Kidney epithelial cell (primary cell): ENCODE measurements around the gene POLR3K. TPM values are rescaled to one million over a fixed set of nuclear protein-coding genes. Genes with fewer than 3 reads are reported as not detected.

Source experiments
- DNase-seq: peaks from one replicate; pipeline ENCODE4 v3.0.0-alpha.2; 2010; ENCODE audit warnings: low read depth
- H3K27me3 ChIP-seq: 2 replicates; pipeline ENCODE4 v1.6.0; 2011; ENCODE audit warnings: low read length; ENCODE audit not compliant: control insufficient read depth, insufficient read depth
- H3K36me3 ChIP-seq: 2 replicates; pipeline ENCODE4 v1.5.1; 2011; ENCODE audit warnings: low read length; ENCODE audit not compliant: control insufficient read depth, insufficient read depth
- H3K4me3 ChIP-seq: 2 replicates; pipeline ENCODE4 v1.5.1; 2011; ENCODE audit warnings: low read depth, mild to moderate bottlenecking, control low read depth, low read length
- total RNA-seq: library from RNA; depleted of rRNA; stranded (reverse); fragments of >200 nt; gene quantifications from 2 replicates; pipeline ENCODE4 v1.2.3, GENCODE V29; 2015
- TF ChIP-seq, protein P1 (sequence below): IDR thresholded peaks from 2 replicates; pipeline ENCODE4 v1.5.1; 2011; ENCODE audit warnings: mild to moderate bottlenecking, moderate library complexity, low read length, control low read depth, inconsistent platforms; ENCODE audit not compliant: insufficient read depth, poor library complexity, severe bottlenecking

The POLR3K gene
- total RNA-seq, 1 donor from 2014 or later, result 5.5 TPM

DNA sequence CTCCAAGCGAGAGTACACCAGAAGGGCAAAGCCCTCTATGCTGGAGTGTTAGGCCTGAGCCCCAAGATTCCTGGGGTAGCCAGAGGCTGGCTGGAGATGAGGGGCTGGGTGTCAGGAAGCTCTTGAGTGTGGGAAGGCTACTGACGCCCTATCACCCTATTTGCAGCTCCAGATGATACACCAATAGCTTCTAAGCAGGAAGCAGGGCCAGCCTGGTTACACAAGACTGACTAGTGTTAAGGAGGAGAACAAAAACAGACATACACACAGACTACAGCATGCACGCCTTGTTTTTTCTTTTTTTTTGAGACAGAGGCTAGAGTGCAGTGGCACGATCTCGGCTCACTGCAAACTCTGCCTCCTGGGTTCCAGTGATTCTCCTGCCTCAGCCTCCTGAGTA is 15.9 kb downstream of the POLR3K start:
- TF ChIP-seq, protein P1, sequence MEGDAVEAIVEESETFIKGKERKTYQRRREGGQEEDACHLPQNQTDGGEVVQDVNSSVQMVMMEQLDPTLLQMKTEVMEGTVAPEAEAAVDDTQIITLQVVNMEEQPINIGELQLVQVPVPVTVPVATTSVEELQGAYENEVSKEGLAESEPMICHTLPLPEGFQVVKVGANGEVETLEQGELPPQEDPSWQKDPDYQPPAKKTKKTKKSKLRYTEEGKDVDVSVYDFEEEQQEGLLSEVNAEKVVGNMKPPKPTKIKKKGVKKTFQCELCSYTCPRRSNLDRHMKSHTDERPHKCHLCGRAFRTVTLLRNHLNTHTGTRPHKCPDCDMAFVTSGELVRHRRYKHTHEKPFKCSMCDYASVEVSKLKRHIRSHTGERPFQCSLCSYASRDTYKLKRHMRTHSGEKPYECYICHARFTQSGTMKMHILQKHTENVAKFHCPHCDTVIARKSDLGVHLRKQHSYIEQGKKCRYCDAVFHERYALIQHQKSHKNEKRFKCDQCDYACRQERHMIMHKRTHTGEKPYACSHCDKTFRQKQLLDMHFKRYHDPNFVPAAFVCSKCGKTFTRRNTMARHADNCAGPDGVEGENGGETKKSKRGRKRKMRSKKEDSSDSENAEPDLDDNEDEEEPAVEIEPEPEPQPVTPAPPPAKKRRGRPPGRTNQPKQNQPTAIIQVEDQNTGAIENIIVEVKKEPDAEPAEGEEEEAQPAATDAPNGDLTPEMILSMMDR, result no peak
- DNase-seq, result no peak
- Histone ChIP-seq H3K4me3 (no peak overlapping the region), H3K27me3 (no peaks in the 10 kb centered on the region), H3K36me3 (no peaks in the 10 kb centered on the region)

DNA sequence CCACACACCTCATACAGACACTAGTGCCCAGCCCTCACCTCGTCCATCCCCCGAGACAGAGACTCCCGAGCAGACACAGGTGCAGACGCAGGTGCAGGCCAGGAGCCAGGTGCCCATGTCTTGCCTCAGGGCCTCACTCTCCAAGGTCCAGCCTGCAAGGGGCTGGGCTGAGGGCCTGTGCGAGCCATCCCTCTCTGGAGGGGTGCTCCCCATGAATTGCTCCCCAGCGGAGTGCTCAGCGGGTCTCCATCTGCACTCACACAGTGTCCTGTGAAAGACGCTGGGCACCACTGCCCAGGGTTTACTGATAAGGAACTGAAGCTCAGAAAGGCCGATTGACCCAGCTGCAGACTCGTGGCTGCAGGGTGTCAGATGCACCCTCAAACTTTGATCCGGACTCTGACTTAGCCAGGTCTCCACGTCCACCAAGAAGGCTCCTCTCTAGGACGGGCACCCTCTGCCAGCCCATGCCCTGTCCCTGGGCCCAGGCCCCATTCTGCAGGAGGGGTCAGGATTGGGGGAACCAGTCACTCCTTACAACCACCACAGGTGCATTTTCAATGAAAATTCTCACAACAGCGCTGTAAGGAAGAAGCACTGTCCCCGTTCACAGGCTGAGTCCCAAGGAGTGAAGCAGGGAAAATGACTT is 16.9 kb downstream of the POLR3K start:
- no peak overlapping the region for H3K4me3 ChIP-seq
- no peak for DNase-seq
- no peaks in the 10 kb centered on the region for H3K36me3 ChIP-seq
- no peaks in the 10 kb centered on the region for H3K27me3 ChIP-seq
- TF ChIP-seq, protein P1, result no peak

DNA sequence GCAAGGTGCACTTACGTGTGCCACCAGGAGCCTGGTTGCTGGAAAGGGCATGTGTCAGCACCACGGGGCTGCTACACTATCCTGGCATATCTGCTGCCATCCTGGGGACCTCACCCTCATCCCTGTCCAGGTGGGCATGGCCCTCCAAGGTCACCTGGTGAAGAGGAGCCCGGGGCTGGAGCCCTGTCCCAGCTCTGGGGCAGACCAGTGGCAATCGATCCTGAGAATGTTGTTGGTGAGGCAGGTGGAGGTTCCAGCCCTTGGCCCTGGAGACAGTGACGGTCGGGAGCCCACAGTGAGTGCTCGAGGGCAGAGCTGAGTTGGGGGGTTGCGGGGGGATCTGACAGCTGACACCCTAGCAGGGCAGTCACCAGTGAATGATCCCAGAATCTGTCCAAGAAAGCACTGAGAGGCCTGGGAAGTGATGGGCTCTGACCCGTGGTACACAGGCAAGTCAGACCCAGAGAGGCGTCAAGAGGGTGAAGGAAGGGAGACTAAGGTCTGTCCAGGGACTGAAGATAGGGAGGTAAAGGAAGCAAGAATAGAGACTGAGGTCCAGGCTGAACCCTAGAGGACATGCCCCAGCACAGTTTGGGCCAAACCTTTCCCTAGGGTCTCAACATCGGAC is 17.6 kb downstream of the POLR3K start:
- DNase-seq, result no peak
- TF ChIP-seq, protein P1, result no peak
- no peaks in the 10 kb centered on the region for H3K36me3 ChIP-seq
- no peak overlapping the region for H3K4me3 ChIP-seq
- no peaks in the 10 kb centered on the region for H3K27me3 ChIP-seq

DNA sequence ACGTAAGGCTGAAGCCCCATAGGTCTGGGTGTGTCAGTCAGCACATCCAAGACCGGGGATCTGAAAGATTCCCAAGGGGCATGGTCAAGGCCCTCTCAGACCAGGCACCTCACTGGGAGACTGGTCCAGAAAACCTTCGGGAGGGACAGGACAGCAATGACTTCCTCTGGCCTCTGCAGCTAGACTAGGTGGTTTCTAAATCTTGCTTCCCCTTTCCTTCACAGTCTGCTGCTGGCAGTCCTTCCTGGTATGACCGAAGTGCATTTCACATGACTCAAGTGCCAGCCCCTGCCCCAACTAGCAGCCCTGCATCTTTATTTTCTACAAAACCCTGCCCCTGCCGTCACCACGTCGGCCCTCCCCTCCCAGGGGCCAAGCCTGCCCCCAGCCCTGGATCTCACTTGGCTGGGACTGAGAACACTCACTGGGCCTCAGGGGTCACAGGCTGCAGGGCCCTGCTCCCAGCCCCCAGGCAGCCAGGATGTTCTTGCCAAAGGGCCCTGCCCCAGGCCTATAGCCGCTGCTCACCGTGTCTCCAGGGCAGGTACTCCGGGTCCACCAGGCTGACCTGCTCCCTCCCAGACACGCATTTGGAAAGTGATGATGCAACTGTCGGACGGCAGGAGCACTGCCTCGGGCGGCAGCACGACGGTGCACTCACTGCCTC is 18.3 kb downstream of the POLR3K start:
- H3K36me3 ChIP-seq, result no peaks in the 10 kb centered on the region
- no peak for DNase-seq
- TF ChIP-seq, protein P1, result no peak
- no peaks in the 10 kb centered on the region for H3K27me3 ChIP-seq
- H3K4me3 ChIP-seq, result no peak overlapping the region

DNA sequence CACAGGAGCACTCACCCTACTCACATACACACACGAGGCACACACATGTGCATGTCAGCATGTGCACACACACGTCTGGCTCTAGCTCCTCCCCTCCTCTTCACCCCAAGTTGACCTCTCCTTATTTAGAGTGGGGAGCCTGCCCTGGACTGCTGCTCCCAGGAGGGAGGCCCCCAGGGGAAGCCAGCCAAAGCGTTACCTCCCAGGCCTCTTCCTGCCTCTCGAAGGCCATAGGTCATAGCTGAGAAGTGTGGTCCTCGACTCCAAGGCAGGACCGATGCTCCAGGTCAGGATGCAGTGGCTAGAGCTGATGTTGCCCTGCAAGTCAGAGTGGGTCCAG is 18.8 kb downstream of the POLR3K start:
- H3K27me3 ChIP-seq, result no peaks in the 10 kb centered on the region
- TF ChIP-seq, protein P1, result no peak
- no peaks in the 10 kb centered on the region for H3K36me3 ChIP-seq
- no peak overlapping the region for H3K4me3 ChIP-seq
- DNase-seq, result no peak
